ENCODE data around the gene PALD1. TPM values are rescaled to one million over a fixed set of nuclear protein-coding genes. Genes with fewer than 3 reads are reported as not detected.

The PALD1 gene
- total and polyA plus RNA-seq, 9 of the 15 experiments (the other 6 are each of a cell fraction or from before 2014, with no cell fraction given), result 0.03 to 0.29 (median 0.09) TPM; not detected in 2

GRCh38 chr10:70472799-70473454 is 5.6 kb upstream of the PALD1 start:
- CTCF ChIA-PET (ENCODE audit: low intra/inter-chr PET ratio), result no interaction called here

GRCh38 chr10:70474780-70475179 is 3.8 kb upstream of the PALD1 start:
- Histone ChIP-seq H3K36me3 (ENCODE audit: control insufficient read depth, insufficient read depth, low read length) (no peaks in the 10 kb centered on the region; the same call in 2 of the 3 replicates), H3K9ac (ENCODE audit: insufficient read depth in 1 of 2, low read depth in 2 of 2, low read length in 2 of 2) (no peak overlapping the region), H3K4me3 (no peak overlapping the region), H4K20me1 (replicated peaks; ENCODE audit: control insufficient read depth, insufficient read depth, low read length) (peaks cover 24% of the 10 kb centered on the region), H3K9me1 (ENCODE audit: control insufficient read depth, insufficient read depth, low read length) (no peaks in the 10 kb centered on the region), H3K9me3 (replicated peaks; ENCODE audit: control insufficient read depth, insufficient read depth, low read depth, low read length) (no peaks in the 10 kb centered on the region), H3K27ac (ENCODE audit: extremely low read depth, low read depth, low read length) (no peak overlapping the region), H3K4me2 (ENCODE audit: insufficient read depth, low read length) (no peak overlapping the region), H2AFZ (ENCODE audit: low read depth, low read length) (no peak overlapping the region), H3K79me2 (ENCODE audit: control insufficient read depth, insufficient read depth, low read length) (no peaks in the 10 kb centered on the region), H3K27me3 (ENCODE audit: control insufficient read depth in 2 of 2, insufficient read depth in 2 of 2, low read length in 2 of 2) (peaks cover 48 to 87% of the 10 kb centered on the region in 2 experiments; a peak in 4 of 5 replicates), H3K4me1 (replicated peaks in 1 of 2; ENCODE audit: control insufficient read depth in 2 of 2, insufficient read depth in 2 of 2, low read length in 2 of 2) (peaks cover 0 to 18% of the 10 kb centered on the region in 2 experiments; a peak in 4 of 5 replicates)
- POLR2A ChIA-PET, result no interaction called here
- no peak for FAIRE-seq
- WGBS (ENCODE audit: insufficient coverage, low coverage, missing lambda C conversion rate), result 20% methylated on average over 2 of the region's 2 CpGs
- intact Hi-C loops (cut with micrococcal nuclease), result loop anchor here (5.0 kb wide), 1 partner anchor 53 kb away; no protein-coding TSS in a partner anchor
- in situ Hi-C loops (cut with MboI), result no loop called here
- no TSS peak for BruUV-seq (replicated peaks)
- TF ChIP-seq ZNF449 (CRISPR knock-in tag; IDR thresholded peaks at IDR 0.05), result no peak
- TF ChIP-seq NFRKB (IDR thresholded peaks at IDR 0.05; ENCODE audit: low read depth), result no peak
- no peak for TF ChIP-seq IRF1 (CRISPR knock-in tag; IDR thresholded peaks at IDR 0.05; ENCODE audit: borderline replicate concordance)
- no peak for TF ChIP-seq SRSF3 (IDR thresholded peaks at IDR 0.05; ENCODE audit: insufficient read depth, low read length)
- TF ChIP-seq TSHZ1 (CRISPR knock-in tag; IDR thresholded peaks at IDR 0.05), result no peak
- ATAC-seq, result no peak
- CTCF ChIA-PET (ENCODE audit: low intra/inter-chr PET ratio), result no interaction called here
- DNase-seq (ENCODE audit: extremely low read depth in 1 of 4, low spot score in 3 of 4), result no peak

More at GRCh38 chr10:70472799-70473454, 5.6 kb upstream of the PALD1 start:
- peaks cover 0 to 4% of the 10 kb centered on the region in 2 experiments; a peak in 4 of 5 replicates for H3K4me1 ChIP-seq (replicated peaks in 1 of 2; ENCODE audit: control insufficient read depth in 2 of 2, insufficient read depth in 2 of 2, low read length in 2 of 2)
- H2AFZ ChIP-seq (ENCODE audit: low read depth, low read length), result no peak overlapping the region
- intact Hi-C loops (cut with micrococcal nuclease), result no loop called here
- H3K27me3 ChIP-seq (ENCODE audit: control insufficient read depth in 2 of 2, insufficient read depth in 2 of 2, low read length in 2 of 2), result peaks cover 47 to 87% of the 10 kb centered on the region in 2 experiments
- TF ChIP-seq STAT5A (IDR thresholded peaks at IDR 0.05; ENCODE audit: borderline replicate concordance, low read length) (no peak), BCOR (IDR thresholded peaks at IDR 0.05) (peak; percentile 59), NR2C1 (IDR thresholded peaks at IDR 0.05) (no peak), NR2C1 (tag; IDR thresholded peaks at IDR 0.05) (no peak), RBM25 (IDR thresholded peaks at IDR 0.05; ENCODE audit: low read depth, low read length, severe bottlenecking) (peak; percentile 81), RCOR1 (IDR thresholded peaks at IDR 0.05; ENCODE audit: borderline replicate concordance in 1 of 2, low read depth in 2 of 2, low read length in 2 of 2) (peak in 1 of 2 experiments; percentile 40; a peak in 1 of 4 replicates)
- in situ Hi-C loops (cut with MboI), result no loop called here
- POLR2A ChIA-PET, result no interaction called here
- H3K9me1 ChIP-seq (ENCODE audit: control insufficient read depth, insufficient read depth, low read length), result no peaks in the 10 kb centered on the region
- H3K9me3 ChIP-seq (replicated peaks; ENCODE audit: control insufficient read depth, insufficient read depth, low read depth, low read length), result no peaks in the 10 kb centered on the region
- H3K9ac ChIP-seq (ENCODE audit: insufficient read depth in 1 of 2, low read depth in 2 of 2, low read length in 2 of 2), result no peak overlapping the region
- H4K20me1 ChIP-seq (replicated peaks; ENCODE audit: control insufficient read depth, insufficient read depth, low read length), result peaks cover 15% of the 10 kb centered on the region
- H3K79me2 ChIP-seq (ENCODE audit: control insufficient read depth, insufficient read depth, low read length), result no peaks in the 10 kb centered on the region
- no peak overlapping the region for H3K4me2 ChIP-seq (ENCODE audit: insufficient read depth, low read length)
- H3K27ac ChIP-seq (ENCODE audit: extremely low read depth, low read depth, low read length), result no peak overlapping the region
- BruUV-seq (replicated peaks), result no TSS peak
- WGBS (ENCODE audit: insufficient coverage, low coverage, missing lambda C conversion rate), result 0% methylated on average over 8 of the region's 8 CpGs
- no peak for FAIRE-seq
- no peaks in the 10 kb centered on the region; the same call in 2 of the 3 replicates for H3K36me3 ChIP-seq (ENCODE audit: control insufficient read depth, insufficient read depth, low read length)
- no peak for DNase-seq (ENCODE audit: extremely low read depth in 1 of 4, low spot score in 3 of 4)
- no peak for ATAC-seq
- no peak overlapping the region for H3K4me3 ChIP-seq
